Astrocyte (in vitro differentiated cells and primary cell): Measurements from ENCODE around the gene ZBTB7C.

ENCODE experiments used
- CTCF ChIP-seq: IDR thresholded peaks from 2 replicates; pipeline ENCODE4 v1.5.1; 2011; ENCODE audit warnings: low read depth, mild to moderate bottlenecking, inconsistent platforms, low read length, moderate library complexity; ENCODE audit not compliant: insufficient read depth
- EZH2 ChIP-seq: IDR thresholded peaks from 2 replicates; pipeline ENCODE4 v1.6.1; 2012; ENCODE audit warnings: mild to moderate bottlenecking, low read length, inconsistent platforms; ENCODE audit not compliant: insufficient read depth

GRCh38 chr18:48454261-48454757, 45.1 kb upstream of the ZBTB7C start:
- no peak for TF ChIP-seq EZH2
- TF ChIP-seq CTCF = no peak
